Measurements from ENCODE around the gene F2R. TPM values are rescaled to one million over a fixed set of nuclear protein-coding genes. Genes with fewer than 3 reads are reported as not detected.

F2R gene
- total and polyA plus RNA-seq, 9 of the 15 experiments (the other 6 are each of a cell fraction or from before 2014, with no cell fraction given) = 4.0 to 34.7 (median 15.1) TPM

- ATAC-seq = no peak
- POLR2A ChIA-PET = no interaction called here
- intact Hi-C loops (cut with micrococcal nuclease) = no loop called here
- no peak for TF ChIP-seq ARID4B (CRISPR knock-in tag; IDR thresholded peaks at IDR 0.05)
- no peak for TF ChIP-seq ZNF778 (CRISPR knock-in tag; IDR thresholded peaks at IDR 0.05)
- TF ChIP-seq THRAP3 (IDR thresholded peaks at IDR 0.05; ENCODE audit: borderline replicate concordance) = no peak
- TF ChIP-seq SRSF3 (IDR thresholded peaks at IDR 0.05; ENCODE audit: insufficient read depth, low read length) = no peak
- no peak for TF ChIP-seq PTRF (tag; IDR thresholded peaks at IDR 0.05)
- TF ChIP-seq CXXC5 (CRISPR knock-in tag; IDR thresholded peaks at IDR 0.05) = no peak
- TF ChIP-seq ZNF780A (CRISPR knock-in tag; IDR thresholded peaks at IDR 0.05) = no peak
- TF ChIP-seq FOXK1 (CRISPR knock-in tag; IDR thresholded peaks at IDR 0.05; ENCODE audit: borderline replicate concordance) = no peak
- no peak for TF ChIP-seq MTA3 (IDR thresholded peaks at IDR 0.05; ENCODE audit: borderline replicate concordance)
- TF ChIP-seq RBFOX2 (IDR thresholded peaks at IDR 0.05; ENCODE audit: low read depth, low read length) = no peak
- TF ChIP-seq ZNF764 (CRISPR knock-in tag; IDR thresholded peaks at IDR 0.05; ENCODE audit: low read depth) = no peak
- TF ChIP-seq, protein P1, sequence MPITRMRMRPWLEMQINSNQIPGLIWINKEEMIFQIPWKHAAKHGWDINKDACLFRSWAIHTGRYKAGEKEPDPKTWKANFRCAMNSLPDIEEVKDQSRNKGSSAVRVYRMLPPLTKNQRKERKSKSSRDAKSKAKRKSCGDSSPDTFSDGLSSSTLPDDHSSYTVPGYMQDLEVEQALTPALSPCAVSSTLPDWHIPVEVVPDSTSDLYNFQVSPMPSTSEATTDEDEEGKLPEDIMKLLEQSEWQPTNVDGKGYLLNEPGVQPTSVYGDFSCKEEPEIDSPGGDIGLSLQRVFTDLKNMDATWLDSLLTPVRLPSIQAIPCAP (CRISPR knock-in tag; IDR thresholded peaks at IDR 0.05; ENCODE audit: borderline replicate concordance) = no peak
- TF ChIP-seq RBM22 (IDR thresholded peaks at IDR 0.05; ENCODE audit: low read depth, low read length, poor library complexity, severe bottlenecking) = no peak
- no peak for TF ChIP-seq ATF4 (CRISPR knock-in tag; IDR thresholded peaks at IDR 0.05)
- TF ChIP-seq FOXK2 (conservative IDR thresholded peaks at IDR 0.05 in 1 of 2, IDR thresholded peaks at IDR 0.05 in 1 of 2; ENCODE audit: low read depth in 2 of 2) = no peak
- no peak for TF ChIP-seq MTA1 (IDR thresholded peaks at IDR 0.05; ENCODE audit: borderline replicate concordance)
- no peak for TF ChIP-seq HMBOX1 (IDR thresholded peaks at IDR 0.05)
Measured at GRCh38 chr5:76710991-76711390, 4.9 kb upstream of the F2R start.

More at GRCh38 chr5:76710991-76711390, 4.9 kb upstream of the F2R start:
- no peak overlapping the region for H2AFZ ChIP-seq (ENCODE audit: low read depth, low read length)
- 42% methylated on average over 4 of the region's 4 CpGs for WGBS (ENCODE audit: insufficient coverage, low coverage, missing lambda C conversion rate)
- CTCF ChIA-PET (ENCODE audit: low intra/inter-chr PET ratio) = no interaction called here
- no peak overlapping the region for H3K27ac ChIP-seq (ENCODE audit: extremely low read depth, low read depth, low read length)
- in situ Hi-C loops (cut with MboI) = no loop called here
- no peaks in the 10 kb centered on the region for H3K9me3 ChIP-seq (replicated peaks; ENCODE audit: control insufficient read depth, insufficient read depth, low read depth, low read length)
- no peak overlapping the region for H3K9ac ChIP-seq (ENCODE audit: insufficient read depth in 1 of 2, low read depth in 2 of 2, low read length in 2 of 2)
- no peaks in the 10 kb centered on the region for H4K20me1 ChIP-seq (replicated peaks; ENCODE audit: control insufficient read depth, insufficient read depth, low read length)
- no TSS peak for BruUV-seq (replicated peaks)
- no peak overlapping the region for H3K4me3 ChIP-seq
- no peak for DNase-seq (ENCODE audit: extremely low read depth in 1 of 4, low spot score in 3 of 4)
- FAIRE-seq = no peak
- no peaks in the 10 kb centered on the region for H3K27me3 ChIP-seq (ENCODE audit: control insufficient read depth in 2 of 2, insufficient read depth in 2 of 2, low read length in 2 of 2)
- H3K79me2 ChIP-seq (ENCODE audit: control insufficient read depth, insufficient read depth, low read length) = peaks cover under 1% of the 10 kb centered on the region; the same call in 1 of the 3 replicates
- no peak overlapping the region for H3K4me2 ChIP-seq (ENCODE audit: insufficient read depth, low read length)
- no peaks in the 10 kb centered on the region for H3K9me1 ChIP-seq (ENCODE audit: control insufficient read depth, insufficient read depth, low read length)
- H3K4me1 ChIP-seq (replicated peaks in 1 of 2; ENCODE audit: control insufficient read depth in 2 of 2, insufficient read depth in 2 of 2, low read length in 2 of 2) = peaks cover 0 to 12% of the 10 kb centered on the region in 2 experiments; a peak in 2 of 5 replicates
- no peaks in the 10 kb centered on the region for H3K36me3 ChIP-seq (ENCODE audit: control insufficient read depth, insufficient read depth, low read length)
